HepG2 (cell line): ENCODE measurements around the gene CPNE8. TPM values are rescaled to one million over a fixed set of nuclear protein-coding genes. Genes with fewer than 3 reads are reported as not detected.

Source experiments
- ATAC-seq: fragments of 200-7000 bp; cut with Tn5 transposase; 3 replicates; pipeline ENCODE4 v1.9.1; 2020; ENCODE audit warnings: mild to moderate bottlenecking, moderate library complexity
- BruUV-seq: library from RNA; stranded (reverse); fragments of 400-500 nt; replicated peaks from 2 replicates; lab custom pipeline; 2021; lab: Mats Ljungman, UMichigan
- CTCF ChIA-PET: fragments of 300-600 bp; formaldehyde crosslinking; extraction: SDS; loops from one replicate; lab custom pipeline; 2021; ENCODE audit warnings: low total read pairs, inconsistent platforms, low intra/inter-chr PET ratio; lab: Yijun Ruan, JAX
- POLR2A ChIA-PET: fragments of 350-600 bp; sonication (Branson Sonifier 250); formaldehyde crosslinking; loops from one replicate; lab custom pipeline; 2020; ENCODE audit warnings: antibody characterized with exemption, inconsistent platforms; lab: Yijun Ruan, JAX
- DNase-seq: peaks from one replicate; pipeline ENCODE4 v3.0.0-alpha.2; 2015; ENCODE audit warnings: low spot score
- FAIRE-seq: peaks from 3 replicates; lab custom pipeline; 2011; peaks lifted over from hg19 to GRCh38; lab: Jason Lieb, UNC
- H2AFZ ChIP-seq: one replicate; pipeline ENCODE4 v1.6.1; 2011; ENCODE audit warnings: low read length, inconsistent platforms
- H3K27ac ChIP-seq: fragments of 300-600 bp; 3 replicates; pipeline ENCODE4 v1.8.0; 2011; ENCODE audit warnings: mixed run types, mild to moderate bottlenecking, mixed read lengths, low read length, inconsistent platforms; ENCODE audit not compliant: insufficient read depth; ENCODE audit errors: extremely low read length
- H3K27me3 ChIP-seq, 2 experiments: fragments of 200-600 bp in 1 of 2; 2 replicates in 1 of 2; 3 replicates in 1 of 2; pipeline versions ENCODE4 v1.6.0 to v1.8.0; 2011; ENCODE audit warnings: low read length in 2 of 2, mild to moderate bottlenecking in 2 of 2, moderate library complexity in 2 of 2, inconsistent platforms in 1 of 2; ENCODE audit not compliant: insufficient read depth in 2 of 2, control insufficient read depth in 1 of 2
- H3K36me3 ChIP-seq, 2 experiments: fragments of 200-600 bp in 1 of 2; replicated peaks in 1 of 2; 2 replicates in 1 of 2; 3 replicates in 1 of 2; pipeline versions ENCODE4 v1.5.1 to v1.8.0; 2011; ENCODE audit warnings: low read length in 2 of 2, inconsistent platforms in 1 of 2; ENCODE audit not compliant: insufficient read depth in 2 of 2, control insufficient read depth in 1 of 2
- H3K4me1 ChIP-seq: 2 replicates; pipeline ENCODE4 v1.5.1; 2012; ENCODE audit warnings: low read length, inconsistent platforms; ENCODE audit not compliant: insufficient read depth
- H3K4me2 ChIP-seq: 2 replicates; pipeline ENCODE4 v1.6.0; 2011; ENCODE audit warnings: low read depth, low read length, inconsistent platforms
- H3K4me3 ChIP-seq, 3 experiments: fragments of 200-600 bp in 1 of 3; sonication (generic), shearing (Covaris generic) in 1 of 3; replicated peaks in 1 of 3; 2 replicates each; pipeline ENCODE4 v1.5.1; 2011 to 2016; ENCODE audit warnings: low read length in 3 of 3, inconsistent platforms in 2 of 3, low read depth in 2 of 3, mild to moderate bottlenecking in 2 of 3, control low read depth in 1 of 3, mixed read lengths in 1 of 3; ENCODE audit not compliant: insufficient read depth in 1 of 3
- H3K79me2 ChIP-seq: one replicate; pipeline ENCODE4 v1.6.1; 2011; ENCODE audit warnings: low read length, inconsistent platforms; ENCODE audit not compliant: insufficient read depth
- H3K9ac ChIP-seq: 2 replicates; pipeline ENCODE4 v1.6.0; 2011; ENCODE audit warnings: mild to moderate bottlenecking, low read depth, low read length, inconsistent platforms; ENCODE audit not compliant: insufficient read depth
- H3K9me3 ChIP-seq: 2 replicates; pipeline ENCODE4 v1.5.1; 2012; ENCODE audit warnings: mild to moderate bottlenecking, low read length
- H4K20me1 ChIP-seq: 2 replicates; pipeline ENCODE4 v1.6.0; 2011; ENCODE audit warnings: inconsistent platforms, mild to moderate bottlenecking, low read length, moderate library complexity; ENCODE audit not compliant: insufficient read depth
- DNMT1 ChIP-seq: sonication (generic); formaldehyde crosslinking; IDR thresholded peaks from 2 replicates; pipeline ENCODE4 v1.5.1; 2020; ENCODE audit warnings: mild to moderate bottlenecking, missing genetic modification reagents
- E2F2 ChIP-seq: sonication (generic); formaldehyde crosslinking; IDR thresholded peaks from 2 replicates; pipeline ENCODE4 v1.4.0; 2020; ENCODE audit warnings: missing genetic modification reagents, borderline replicate concordance
- HES4 ChIP-seq: sonication (generic); formaldehyde crosslinking; IDR thresholded peaks from 2 replicates; pipeline ENCODE4 v1.9.0; 2021; ENCODE audit warnings: mild to moderate bottlenecking, missing genetic modification reagents, borderline replicate concordance
- SRY ChIP-seq: sonication (generic); formaldehyde crosslinking; IDR thresholded peaks from 2 replicates; pipeline ENCODE4 v1.8.0; 2022; ENCODE audit warnings: mild to moderate bottlenecking, missing genetic modification reagents
- ZNF142 ChIP-seq: sonication (generic); formaldehyde crosslinking; IDR thresholded peaks from 2 replicates; pipeline ENCODE4 v1.4.0; 2020; ENCODE audit warnings: missing genetic modification reagents
- WGBS: methylation state at CpG from one replicate; pipeline ENCODE4 v1.1.6; 2017; ENCODE audit warnings: low lambda C conversion rate; 5-methylcytosine and 5-hydroxymethylcytosine counted together
- in situ Hi-C: cut with HindIII; loops from 2 replicates; pipeline ENCODE4 v1.10.0; 2017; ENCODE audit warnings: low pct_unique_long_range_greater_than_20kb; ENCODE audit not compliant: extremely low pct_ligation_motif_present
- intact Hi-C: fragments of 100-400 bp; cut with micrococcal nuclease; formaldehyde crosslinking; loops from one replicate; pipeline ENCODE4 v1.10.0; 2022; ENCODE audit not compliant: unreplicated experiment
- polyA plus RNA-seq, 8 experiments: library from polyadenylated mRNA; depleted of rRNA in 3 of 8; stranded (reverse) in 7 of 8; unstranded in 1 of 8; fragments of >200 nt; fragmentation: Illumina TruSeq in 4 of 8; extraction: Trizol in 4 of 8; gene quantifications; 2 replicates each; pipeline versions ENCODE4 v1.2.1 to v1.2.3, GENCODE V29; 2011 to 2016; ENCODE audit warnings: low read depth in 4 of 8, missing spikeins in 1 of 8, mixed read lengths in 1 of 8; ENCODE audit not compliant: insufficient read depth in 1 of 8
- total RNA-seq, 5 experiments: library from RNA; depleted of rRNA; stranded (reverse); fragments of >200 nt; fragmentation: Illumina TruSeq; extraction: Trizol; gene quantifications; 2 replicates each; pipeline ENCODE4 v1.2.3, GENCODE V29; 2016; ENCODE audit warnings: low read depth in 1 of 5

CPNE8 gene
- total and polyA plus RNA-seq, 2 of the 13 experiments (the other 11 are each of a cell fraction or from before 2014, with no cell fraction given), result 2.4 to 2.7 TPM

GRCh38 chr12:38761111-38761510, 144.3 kb downstream of the CPNE8 start:
- FAIRE-seq (no peak), DNase-seq (no peak), ATAC-seq (no peak)
- H4K20me1 ChIP-seq, result no peaks in the 10 kb centered on the region
- H3K9ac ChIP-seq, result no peak overlapping the region
- no peak overlapping the region for H3K4me3 ChIP-seq
- CTCF ChIA-PET, result no interaction called here
- no peaks in the 10 kb centered on the region for H3K79me2 ChIP-seq
- POLR2A ChIA-PET, result no interaction called here
- 85% methylated on average over 1 of the region's 1 CpG for WGBS
- intact Hi-C loops (no loop called here), in situ Hi-C loops (no loop called here)
- no peak overlapping the region for H3K27ac ChIP-seq
- no peaks in the 10 kb centered on the region for H3K4me1 ChIP-seq
- no peaks in the 10 kb centered on the region for H3K36me3 ChIP-seq
- no peaks in the 10 kb centered on the region for H3K27me3 ChIP-seq
- H3K9me3 ChIP-seq, result no peaks in the 10 kb centered on the region
- H2AFZ ChIP-seq, result no peak overlapping the region
- TF ChIP-seq HES4 (CRISPR knock-in tag) (no peak), E2F2 (CRISPR knock-in tag) (no peak), DNMT1 (CRISPR knock-in tag) (no peak), SRY (CRISPR knock-in tag) (no peak), ZNF142 (CRISPR knock-in tag) (no peak)
- BruUV-seq, result no TSS peak
- no peak overlapping the region for H3K4me2 ChIP-seq
